GM19043 (cell line): Measurements from ENCODE around the gene TPK1.

ENCODE experiments used
- ATAC-seq: cut with Tn5 transposase; IDR thresholded peaks from one replicate; pipeline ENCODE4 v1.9.1; 2021; ENCODE audit warnings: low read depth; ENCODE audit not compliant: unreplicated experiment

TPK1 gene

DNA sequence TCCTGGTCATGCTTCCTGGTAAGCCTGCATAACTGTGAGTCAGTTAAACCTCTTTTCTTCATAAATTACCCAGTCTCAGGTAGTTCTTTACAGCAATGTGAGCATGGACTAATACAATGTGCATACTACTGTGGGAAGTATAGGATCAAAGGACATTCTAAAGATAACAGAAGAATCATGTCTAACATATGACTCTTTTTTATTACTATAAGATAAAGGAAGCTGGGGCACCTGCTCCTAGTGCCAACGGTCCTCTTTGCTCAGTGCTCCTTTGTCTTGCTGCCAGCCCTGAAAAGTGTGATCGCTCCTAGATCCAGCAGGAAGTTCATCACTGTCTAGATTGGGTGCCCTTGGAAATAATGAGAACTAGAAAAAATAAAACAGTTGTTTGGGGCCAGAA, 289.1 kb downstream of the TPK1 start:
- no peak for ATAC-seq

GRCh38 chr7:144545330-144545729, 290.5 kb downstream of the TPK1 start:
- ATAC-seq, result no peak

GRCh38 chr7:144534655-144535395, 301.0 kb downstream of the TPK1 start:
- no peak for ATAC-seq

GRCh38 chr7:144534196-144534595, 301.7 kb downstream of the TPK1 start:
- ATAC-seq, result no peak

GRCh38 chr7:144531181-144531580, 304.7 kb downstream of the TPK1 start:
- no peak for ATAC-seq

DNA sequence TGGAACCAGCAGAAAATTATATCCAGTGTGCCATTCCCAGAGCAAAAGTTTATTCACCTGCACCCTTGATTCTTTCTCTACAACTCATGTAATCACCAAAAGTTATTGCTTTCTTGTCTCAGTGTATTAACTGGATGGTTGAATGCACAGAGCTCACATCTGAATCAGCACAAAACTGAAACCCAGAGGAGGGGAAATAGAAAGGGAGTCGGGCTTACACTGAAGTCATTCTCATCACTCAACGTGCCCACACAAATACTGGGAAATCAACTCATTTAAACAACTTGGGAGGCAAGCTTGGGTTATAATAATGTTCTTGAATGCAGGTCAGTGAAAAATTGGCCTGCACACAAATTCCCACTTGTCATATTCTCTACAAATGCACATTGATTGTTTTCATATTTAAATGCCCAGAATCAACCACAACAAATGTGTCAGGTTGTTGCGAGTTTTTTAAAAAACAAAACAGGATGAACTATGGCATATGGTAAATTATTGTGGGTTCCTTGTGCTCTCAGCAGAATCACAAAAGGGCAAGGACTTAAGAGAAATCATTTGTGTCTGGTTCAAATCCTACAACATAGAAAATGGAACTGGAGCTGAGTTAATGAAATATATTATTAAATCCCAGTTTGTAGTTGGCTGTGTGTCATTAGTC, 306.5 kb downstream of the TPK1 start:
- peak; percentile 98 for ATAC-seq

DNA sequence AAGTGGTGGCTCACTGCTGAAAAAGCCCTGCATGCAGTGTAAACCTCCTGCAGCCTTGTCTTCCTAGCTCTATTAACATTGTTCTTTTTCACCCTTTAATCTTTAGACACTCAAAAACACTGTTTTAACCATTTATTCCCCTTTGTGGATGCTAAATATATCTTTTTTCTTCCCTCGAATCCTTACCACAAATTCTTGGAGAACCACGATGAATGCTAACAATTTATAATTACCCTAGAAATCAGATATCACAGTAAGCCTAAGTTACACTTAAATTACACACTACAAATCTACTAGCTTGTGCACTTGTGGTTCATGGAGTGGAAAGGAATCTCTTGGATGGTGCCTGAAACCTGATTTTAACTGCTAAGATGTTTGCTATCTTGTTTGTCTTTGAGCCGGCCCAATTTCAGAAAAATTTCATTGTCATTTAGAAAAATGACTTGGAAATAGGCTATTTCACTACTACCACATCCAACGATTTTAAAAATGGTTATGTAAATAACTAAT, 307.3 kb downstream of the TPK1 start:
- no peak for ATAC-seq

DNA sequence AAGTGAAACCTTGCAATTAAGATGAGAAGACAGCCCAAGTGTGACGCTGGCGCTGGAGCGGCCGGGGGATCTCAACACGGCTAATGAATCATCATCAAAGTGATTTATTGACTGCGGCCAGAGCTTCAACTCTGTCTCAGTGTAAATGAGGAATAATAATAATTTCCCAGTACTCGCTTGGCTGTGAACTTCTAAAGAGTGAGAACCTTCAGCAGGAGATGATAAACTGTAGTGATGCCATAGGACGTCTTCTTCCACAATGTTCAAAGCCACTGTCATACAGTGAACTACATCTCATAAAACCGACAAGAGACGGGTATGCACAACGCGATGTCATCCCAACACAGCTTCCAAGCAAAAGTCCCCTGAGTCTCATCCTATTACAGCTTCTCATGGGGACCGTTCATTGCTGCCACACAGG, 308.8 kb downstream of the TPK1 start:
- no peak for ATAC-seq

DNA sequence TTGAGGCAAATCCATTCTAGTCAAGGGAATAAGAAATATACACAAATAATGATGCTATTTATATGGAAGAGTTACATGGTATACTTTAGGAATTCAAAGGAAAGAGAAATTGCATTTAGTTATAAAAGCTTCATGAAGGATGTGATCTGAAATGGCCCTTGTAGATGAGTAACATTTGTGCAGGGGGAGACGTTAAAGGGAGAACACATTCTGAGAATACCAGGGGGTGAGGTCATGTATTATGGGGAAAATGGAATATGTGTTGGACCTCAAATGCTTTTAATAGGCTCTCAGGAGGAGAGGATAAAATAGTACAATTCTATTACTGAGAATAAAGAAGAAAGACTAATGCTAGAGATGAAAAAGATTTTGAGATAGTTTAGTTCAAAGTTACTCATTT, 309.9 kb downstream of the TPK1 start:
- no peak for ATAC-seq

DNA sequence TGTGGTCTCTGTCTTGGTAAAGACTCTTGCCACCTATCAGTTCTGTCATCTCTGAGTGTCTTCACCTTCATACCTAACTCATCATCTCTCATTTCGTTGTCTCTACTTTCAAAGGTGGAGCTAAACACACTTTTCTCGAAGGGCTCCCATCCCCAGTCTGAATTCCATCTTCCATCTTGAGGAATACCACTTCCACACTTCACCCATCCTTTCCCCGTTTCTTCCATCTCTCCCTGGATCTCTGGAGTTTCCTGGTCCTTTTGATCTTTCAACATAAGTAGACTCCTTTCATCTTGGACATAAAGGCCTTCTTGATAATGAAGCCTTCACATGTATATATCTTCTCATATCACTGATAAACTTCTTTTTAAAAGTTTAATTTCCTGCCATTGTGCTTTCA, 311.6 kb downstream of the TPK1 start:
- ATAC-seq, result no peak

- ATAC-seq, result no peak
Observed at GRCh38 chr7:144523621-144524020, 312.2 kb downstream of the TPK1 start.

GRCh38 chr7:144519925-144520324, 315.9 kb downstream of the TPK1 start:
- no peak for ATAC-seq

DNA sequence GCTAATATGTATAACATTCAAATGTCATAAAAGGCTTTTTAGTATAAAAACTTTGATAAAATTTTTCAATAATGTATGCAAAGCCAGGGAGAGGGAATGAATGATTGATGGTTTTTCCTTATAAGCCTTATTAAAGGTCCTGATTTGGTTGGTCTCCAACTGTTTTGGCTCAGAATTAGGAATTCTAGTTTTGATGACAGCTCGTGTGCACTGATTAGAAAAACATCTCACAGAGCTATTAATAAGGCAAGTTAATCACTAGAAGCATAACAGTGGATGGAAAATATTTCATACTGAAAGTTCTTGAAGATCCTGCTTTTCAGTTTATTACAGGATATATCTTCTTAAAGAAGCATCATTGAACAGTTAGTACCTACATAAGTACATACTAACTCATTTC, 317.5 kb downstream of the TPK1 start:
- no peak for ATAC-seq

GRCh38 chr7:144517749-144518148, 318.1 kb downstream of the TPK1 start:
- ATAC-seq, result no peak

DNA sequence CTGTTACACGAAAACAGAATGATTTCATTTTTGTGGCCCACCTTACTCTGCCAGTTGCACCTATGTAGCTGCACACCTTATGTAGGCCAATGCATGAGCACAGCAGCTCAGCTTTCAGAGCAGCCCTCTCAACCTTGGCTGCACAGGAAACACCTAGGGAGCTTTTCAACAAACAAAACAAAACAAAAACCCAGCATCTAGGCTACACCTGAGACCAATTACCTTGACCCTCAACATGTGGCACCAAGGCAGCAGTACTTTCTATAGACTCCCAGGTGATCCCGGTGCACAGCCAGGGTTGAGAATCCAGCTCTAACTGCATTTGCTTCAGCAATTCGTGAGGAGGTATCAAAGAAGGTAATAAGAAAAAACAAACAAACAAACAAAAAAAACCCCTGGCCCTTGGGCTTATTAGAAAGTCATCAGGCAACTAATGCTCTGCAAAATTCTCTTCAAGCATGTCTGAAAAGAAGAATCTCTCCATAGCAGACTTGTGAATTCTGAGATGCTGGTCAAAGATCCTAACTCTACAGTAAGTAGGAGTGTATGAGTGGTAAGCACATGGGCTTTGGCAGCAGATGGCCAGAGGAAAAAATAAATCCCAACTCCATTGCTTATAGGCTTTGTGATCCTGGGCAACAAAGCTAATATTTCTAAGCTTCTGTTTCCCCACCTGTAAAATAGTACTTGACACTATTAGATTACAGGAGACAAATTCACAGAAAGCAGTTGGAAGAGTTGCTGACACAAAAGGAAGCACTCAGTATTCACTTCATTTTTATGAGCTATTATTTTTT, 318.9 kb downstream of the TPK1 start:
- no peak for ATAC-seq

- ATAC-seq, result no peak
Observed at GRCh38 chr7:144513334-144513733, 322.5 kb downstream of the TPK1 start.

- no peak for ATAC-seq
Observed at GRCh38 chr7:144510621-144511020, 325.2 kb downstream of the TPK1 start.

- ATAC-seq, result peak; percentile 67
Observed at GRCh38 chr7:144508702-144509101, 327.2 kb downstream of the TPK1 start.

- no peak for ATAC-seq
Observed at GRCh38 chr7:144503215-144503614, 332.6 kb downstream of the TPK1 start.

- ATAC-seq, result no peak
Observed at GRCh38 chr7:144500225-144500624, 335.6 kb downstream of the TPK1 start.

- no peak for ATAC-seq
Observed at GRCh38 chr7:144497282-144497681, 338.6 kb downstream of the TPK1 start.
